Gastroesophageal sphincter (tissue), 4 donors: ENCODE results near the gene FOXO4. TPM values are rescaled to one million over a fixed set of nuclear protein-coding genes. Genes with fewer than 3 reads are reported as not detected.

Experiments
- ATAC-seq: fragments of 150-250 bp; one replicate; pipeline ENCODE4 v1.9.1; 2016; ENCODE audit warnings: mild to moderate bottlenecking, moderate library complexity
- H3K27ac ChIP-seq, 4 donors: fragments of 200-600 bp; sonication (generic) in 3 of 4; 1 replicate in 3 of 4; 2 replicates in 1 of 4; pipeline ENCODE4 v1.5.1; 2016 to 2019
- H3K27me3 ChIP-seq: fragments of 200-600 bp; sonication (generic); one replicate; pipeline ENCODE4 v1.5.1; 2019
- H3K36me3 ChIP-seq, 2 donors: fragments of 200-600 bp; sonication (generic); one replicate each; pipeline ENCODE4 v1.5.1; 2019; ENCODE audit warnings: control low read depth in 1 of 2
- H3K4me1 ChIP-seq, 3 donors: fragments of 200-600 bp; sonication (generic); 1 replicate in 2 of 3; 2 replicates in 1 of 3; pipeline ENCODE4 v1.5.1; 2016 to 2019; ENCODE audit warnings: control low read depth in 2 of 3
- H3K4me3 ChIP-seq, 2 donors: fragments of 200-600 bp; sonication (generic); one replicate each; pipeline ENCODE4 v1.5.1; 2019; ENCODE audit warnings: mild to moderate bottlenecking in 1 of 2, moderate library complexity in 1 of 2
- H3K9me3 ChIP-seq, 3 donors: fragments of 200-600 bp; sonication (generic); one replicate each; pipeline ENCODE4 v1.5.1; 2017 to 2019; ENCODE audit warnings: control low read depth in 2 of 3
- CTCF ChIP-seq, 4 experiments: fragments of 200-600 bp in 2 of 4; fragments of 450-650 bp in 2 of 4; sonication (generic) in 1 of 4; IDR thresholded peaks; one replicate each; pipeline ENCODE4 v1.5.1; 2017 to 2019; ENCODE audit warnings: antibody characterized with exemption in 4 of 4, mild to moderate bottlenecking in 2 of 4, moderate library complexity in 2 of 4
- EP300 ChIP-seq: sonication (generic); formaldehyde crosslinking; IDR thresholded peaks from one replicate; pipeline ENCODE4 v1.6.1; 2017; ENCODE audit warnings: antibody characterized with exemption, mild to moderate bottlenecking
- POLR2A ChIP-seq, 2 donors: fragments of 450-650 bp; IDR thresholded peaks; one replicate each; pipeline ENCODE4 v1.6.1; 2017; ENCODE audit warnings: antibody characterized with exemption in 2 of 2, mild to moderate bottlenecking in 2 of 2, moderate library complexity in 1 of 2
- POLR2AphosphoS5 ChIP-seq: sonication (generic); formaldehyde crosslinking; IDR thresholded peaks from one replicate; pipeline ENCODE4 v1.6.1; 2017; ENCODE audit warnings: antibody characterized with exemption
- WGBS, 2 donors: methylation state at CpG; one replicate each; pipeline ENCODE4 v1.1.5; 2018; ENCODE audit warnings: low coverage in 1 of 2; 5-methylcytosine and 5-hydroxymethylcytosine counted together
- small RNA-seq, 4 donors: library from RNA; depleted of rRNA; stranded (forward); fragments of <200 nt; gene quantifications; one replicate each; pipeline ENCODE3, GENCODE V24; 2016
- total RNA-seq, 4 donors: library from RNA; depleted of rRNA; stranded (reverse); fragments of >200 nt; gene quantifications; one replicate each; pipeline ENCODE4 v1.1.0, GENCODE V29; 2016

Gene FOXO4
- total RNA-seq, 4 donors from 2014 or later = 19.9 to 48.2 (median 28.9) TPM

GRCh38 chrX:71143508-71143907 is 47.9 kb downstream of the FOXO4 start:
- no peak overlapping the region for H3K27ac ChIP-seq
- no peaks in the 10 kb centered on the region for H3K9me3 ChIP-seq
- no peaks in the 10 kb centered on the region for H3K27me3 ChIP-seq
- no peak overlapping the region for H3K4me3 ChIP-seq
- peaks cover 0 to 43% of the 10 kb centered on the region in 2 donors for H3K36me3 ChIP-seq
- 57% methylated on average over 5 of the region's 6 CpGs; no CpG with 5 or more reads in 1 of the 2 donors for WGBS, 2 donors
- ATAC-seq = no peak
- TF ChIP-seq POLR2AphosphoS5 (no peak), POLR2A (IDR thresholded peaks at IDR 0.05) (no peak), EP300 (no peak), CTCF (IDR thresholded peaks at IDR 0.05) (no peak)
- peaks cover 0 to 29% (median 0%) of the 10 kb centered on the region in 3 donors for H3K4me1 ChIP-seq

- Histone ChIP-seq H3K27ac (peak within 1 kb of the TSS in 1 of 4 donors; percentile 14), H3K4me3 (peak within 1 kb of the TSS; percentile 30 to 41), H3K9me3 (no peaks in the 10 kb centered on the region), H3K27me3 (no peaks in the 10 kb centered on the region), H3K36me3 (peaks cover 0 to 31% of the 10 kb centered on the region in 2 donors), H3K4me1 (peaks cover 0 to 29% (median 0%) of the 10 kb centered on the region in 3 donors)
- no peak for TF ChIP-seq CTCF (IDR thresholded peaks at IDR 0.05)
- no peak for TF ChIP-seq EP300
- TF ChIP-seq POLR2AphosphoS5 = no peak
- TF ChIP-seq POLR2A (IDR thresholded peaks at IDR 0.05) = no peak
- WGBS, 2 donors = 62% methylated on average over 3 of the region's 28 CpGs; no CpG with 5 or more reads in 1 of the 2 donors
- no peak for ATAC-seq
Measured at GRCh38 chrX:71144651-71145050, 49.0 kb downstream of the FOXO4 start, which contains the start of gene NLGN3. TSS of gene NLGN3 (plus strand) at chrX:71144841. CDS start at chrX:71147750, 2,909 bp downstream.

GRCh38 chrX:71147496-71148277 is 52.0 kb downstream of the FOXO4 start:
- H3K36me3 ChIP-seq = peaks cover 0 to 2% of the 10 kb centered on the region in 2 donors
- H3K4me3 ChIP-seq = no peak overlapping the region
- no peaks in the 10 kb centered on the region for H3K27me3 ChIP-seq
- H3K27ac ChIP-seq = no peak overlapping the region
- TF ChIP-seq POLR2A (IDR thresholded peaks at IDR 0.05) = no peak
- ATAC-seq = no peak
- H3K9me3 ChIP-seq = no peaks in the 10 kb centered on the region
- H3K4me1 ChIP-seq = peaks cover 0 to 29% (median 0%) of the 10 kb centered on the region in 3 donors
- 85% methylated on average over 10 of the region's 28 CpGs; no CpG with 5 or more reads in 1 of the 2 donors for WGBS, 2 donors

- H3K4me1 ChIP-seq = peaks cover 0 to 26% (median 0%) of the 10 kb centered on the region in 3 donors
- TF ChIP-seq POLR2A (IDR thresholded peaks at IDR 0.05) (no peak), CTCF (IDR thresholded peaks at IDR 0.05) (no peak), EP300 (no peak), POLR2AphosphoS5 (no peak)
- H3K4me3 ChIP-seq = no peak overlapping the region
- H3K36me3 ChIP-seq = no peaks in the 10 kb centered on the region
- H3K27me3 ChIP-seq = no peaks in the 10 kb centered on the region
- no CpG with 5 or more reads among the region's 8 CpGs for WGBS, 2 donors
- ATAC-seq = no peak
- H3K9me3 ChIP-seq = no peaks in the 10 kb centered on the region
- no peak overlapping the region for H3K27ac ChIP-seq
Measured at GRCh38 chrX:71148278-71148663, 52.6 kb downstream of the FOXO4 start.

DNA sequence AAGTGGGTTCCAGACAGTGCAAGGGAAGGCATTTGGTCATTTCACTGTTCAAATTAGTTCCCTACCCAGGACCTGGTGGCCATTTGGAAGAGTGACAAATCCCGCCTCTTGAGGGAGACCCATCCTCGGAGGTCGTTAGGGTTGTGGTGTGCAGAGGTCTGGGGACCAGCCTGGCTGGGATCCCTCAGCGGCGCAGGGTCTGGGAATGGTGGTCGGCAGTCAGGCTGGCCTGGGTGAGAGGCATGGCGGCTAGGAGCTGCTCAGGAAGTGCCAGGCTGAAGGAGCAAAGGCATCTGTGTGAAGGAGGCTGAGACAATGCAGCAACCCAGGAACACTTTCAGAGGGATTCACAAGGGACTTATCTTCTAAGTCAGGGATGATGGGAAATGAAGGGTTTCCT is 55.7 kb downstream of the FOXO4 start:
- 52% methylated on average over 3 of the region's 7 CpGs; no CpG with 5 or more reads in 1 of the 2 donors for WGBS, 2 donors
- no peak for TF ChIP-seq EP300
- no peak for TF ChIP-seq CTCF (IDR thresholded peaks at IDR 0.05)
- TF ChIP-seq POLR2A (IDR thresholded peaks at IDR 0.05) = no peak
- TF ChIP-seq POLR2AphosphoS5 = no peak
- no peaks in the 10 kb centered on the region for H3K36me3 ChIP-seq
- no peaks in the 10 kb centered on the region for H3K27me3 ChIP-seq
- H3K4me1 ChIP-seq = no peaks in the 10 kb centered on the region
- no peak for ATAC-seq
- no peaks in the 10 kb centered on the region for H3K9me3 ChIP-seq
- no peak overlapping the region for H3K27ac ChIP-seq
- no peak overlapping the region for H3K4me3 ChIP-seq

Small RNAs within 50 kb of the gene (small RNA-seq; reads per million reads assigned to genes)
- 0 reads per million in 4 donors for gene CXorf65

Other genes starting within 250 kb of the FOXO4 start
- not detected for gene TEX11, start 187.1 kb upstream of the FOXO4 start, total RNA-seq
- 10 to 100 TPM in 1 of 4 donors, not detected in 3; 12.7 TPM for gene SLC7A3, start 164.8 kb upstream of the FOXO4 start, total RNA-seq
- gene SNX12, start 27.5 kb upstream of the FOXO4 start, total RNA-seq = 10 to 100 TPM; 43.1 to 81.7 (median 52.0) TPM
- gene CXorf65, start 10.9 kb downstream of the FOXO4 start, total RNA-seq = not detected
- gene IL2RG, start 15.7 kb downstream of the FOXO4 start, total RNA-seq = 1 to 10 TPM in 3 of 4 donors, under 1 TPM in 1; 0.62 to 6.3 (median 3.7) TPM
- gene MED12, start 22.7 kb downstream of the FOXO4 start, total RNA-seq = 10 to 100 TPM; 19.7 to 30.2 (median 26.2) TPM
- 1 to 10 TPM; 1.7 to 3.1 (median 2.8) TPM for gene NLGN3, start 49.0 kb downstream of the FOXO4 start, total RNA-seq
- not detected for gene GJB1, start 127.4 kb downstream of the FOXO4 start, total RNA-seq
- gene ZMYM3, start 158.3 kb downstream of the FOXO4 start, total RNA-seq = 10 to 100 TPM in 3 of 4 donors, 1 to 10 TPM in 1; 9.7 to 18.5 (median 13.4) TPM
- 100 to 1,000 TPM; 196 to 268 (median 213) TPM for gene NONO, start 187.8 kb downstream of the FOXO4 start, total RNA-seq
- 10 to 100 TPM in 3 of 4 donors, 1 to 10 TPM in 1; 7.1 to 37.5 (median 25.6) TPM for gene ITGB1BP2, start 205.9 kb downstream of the FOXO4 start, total RNA-seq